ENCODE measurements around the gene DHRS7B. TPM values are rescaled to one million over a fixed set of nuclear protein-coding genes. Genes with fewer than 3 reads are reported as not detected.

DHRS7B gene
- total and polyA plus RNA-seq, 2 of the 13 experiments (the other 11 are each of a cell fraction or from before 2014, with no cell fraction given): 20.0 to 35.8 TPM

DNA sequence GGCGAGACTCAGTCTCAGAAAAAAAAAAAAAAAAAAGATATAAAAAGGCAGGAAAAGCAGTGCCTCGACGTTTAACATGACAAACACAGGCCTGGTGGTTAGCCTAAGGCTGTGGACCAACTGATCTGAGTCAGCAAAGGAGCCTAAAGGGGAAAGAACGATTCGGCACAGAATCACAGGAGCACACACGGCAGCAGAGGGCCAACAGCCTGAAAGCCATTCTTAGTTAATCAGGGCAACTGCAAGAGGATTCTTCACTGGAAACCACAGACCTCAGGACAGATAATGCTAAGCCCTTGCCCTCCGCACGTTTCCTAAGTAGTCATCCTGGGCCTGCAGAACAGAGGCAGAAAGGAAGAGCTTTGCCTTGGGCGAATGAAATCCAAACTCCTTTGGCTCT is 72.5 kb downstream of the DHRS7B start:
- Histone ChIP-seq H3K4me2 (ENCODE audit: low read depth, low read length) (no peak overlapping the region), H2AFZ (ENCODE audit: low read length) (no peak overlapping the region), H3K4me3 (replicated peaks in 1 of 3; ENCODE audit: insufficient read depth in 1 of 3, low read depth in 2 of 3, low read length in 3 of 3) (no peak overlapping the region), H3K27ac (ENCODE audit: extremely low read length, insufficient read depth, low read length) (no peak overlapping the region), H3K9me3 (ENCODE audit: low read length) (no peaks in the 10 kb centered on the region), H3K79me2 (ENCODE audit: insufficient read depth, low read length) (peaks cover 45% of the 10 kb centered on the region), H3K27me3 (ENCODE audit: control insufficient read depth in 1 of 2, insufficient read depth in 2 of 2, low read length in 2 of 2) (no peaks in the 10 kb centered on the region), H3K4me1 (ENCODE audit: insufficient read depth, low read length) (no peaks in the 10 kb centered on the region), H3K36me3 (replicated peaks in 1 of 2; ENCODE audit: control insufficient read depth in 1 of 2, insufficient read depth in 2 of 2, low read length in 2 of 2) (peaks cover 9 to 33% of the 10 kb centered on the region in 2 experiments; a peak in 4 of 5 replicates), H4K20me1 (ENCODE audit: insufficient read depth, low read length) (peaks cover 31% of the 10 kb centered on the region), H3K9ac (ENCODE audit: insufficient read depth, low read depth, low read length) (no peak overlapping the region)
- intact Hi-C loops (cut with micrococcal nuclease; ENCODE audit: unreplicated experiment): no loop called here
- ChIA-PET POLR2A (no interaction called here), CTCF (ENCODE audit: low intra/inter-chr PET ratio, low total read pairs) (no interaction called here)
- in situ Hi-C loops (cut with HindIII; ENCODE audit: extremely low pct_ligation_motif_present, low pct_unique_long_range_greater_than_20kb): no loop called here
- TF ChIP-seq FOXK2 (IDR thresholded peaks at IDR 0.05): no peak
- no peak for TF ChIP-seq TP53 (CRISPR knock-in tag; conservative IDR thresholded peaks at IDR 0.05)
- TF ChIP-seq ZMYM4 (CRISPR knock-in tag; IDR thresholded peaks at IDR 0.05): no peak
- TF ChIP-seq ARNT2 (CRISPR knock-in tag; IDR thresholded peaks at IDR 0.05; ENCODE audit: low read depth): no peak
- TF ChIP-seq U2AF1 (optimal IDR thresholded peaks at IDR 0.05; ENCODE audit: low read depth, low read length): no peak
- no peak for TF ChIP-seq ZKSCAN1 (IDR thresholded peaks at IDR 0.05; ENCODE audit: low read length)
- TF ChIP-seq, protein P1, sequence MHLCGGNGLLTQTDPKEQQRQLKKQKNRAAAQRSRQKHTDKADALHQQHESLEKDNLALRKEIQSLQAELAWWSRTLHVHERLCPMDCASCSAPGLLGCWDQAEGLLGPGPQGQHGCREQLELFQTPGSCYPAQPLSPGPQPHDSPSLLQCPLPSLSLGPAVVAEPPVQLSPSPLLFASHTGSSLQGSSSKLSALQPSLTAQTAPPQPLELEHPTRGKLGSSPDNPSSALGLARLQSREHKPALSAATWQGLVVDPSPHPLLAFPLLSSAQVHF (CRISPR knock-in tag; IDR thresholded peaks at IDR 0.05): no peak
- TF ChIP-seq ZNF75D (CRISPR knock-in tag; IDR thresholded peaks at IDR 0.05; ENCODE audit: borderline replicate concordance): no peak
- DNase-seq (ENCODE audit: low spot score) (no peak), ATAC-seq (no peak), FAIRE-seq (no peak)
- 92% methylated on average over 8 of the region's 9 CpGs for WGBS (ENCODE audit: low lambda C conversion rate)
- BruUV-seq (replicated peaks): no TSS peak

DNA sequence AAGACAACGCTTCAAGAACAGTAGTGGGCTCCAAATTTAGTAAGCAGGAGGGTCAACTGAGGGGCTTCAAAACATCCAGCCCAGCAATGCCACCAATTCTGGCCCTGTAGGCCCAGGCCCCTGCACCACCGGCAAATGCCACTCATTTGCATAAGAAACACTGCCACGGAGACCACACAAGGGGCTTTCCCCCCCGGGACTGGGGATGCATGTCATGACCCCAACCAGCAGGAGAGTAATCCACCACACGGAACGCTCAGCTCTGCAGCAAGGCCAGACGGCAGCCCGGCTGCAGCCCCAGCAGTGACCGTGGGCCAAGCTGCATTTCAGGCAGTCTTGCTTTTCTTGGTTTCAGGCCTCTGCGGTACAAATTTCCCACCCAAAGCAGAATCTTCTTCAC is 73.1 kb downstream of the DHRS7B start:
- ATAC-seq: no peak

More for the DNA sequence above, 73.1 kb downstream of the DHRS7B start:
- Histone ChIP-seq H3K9me3 (ENCODE audit: low read length) (no peaks in the 10 kb centered on the region), H4K20me1 (ENCODE audit: insufficient read depth, low read length) (peaks cover 31% of the 10 kb centered on the region), H2AFZ (ENCODE audit: low read length) (no peak overlapping the region), H3K9ac (ENCODE audit: insufficient read depth, low read depth, low read length) (no peak overlapping the region), H3K27me3 (ENCODE audit: control insufficient read depth in 1 of 2, insufficient read depth in 2 of 2, low read length in 2 of 2) (no peaks in the 10 kb centered on the region), H3K79me2 (ENCODE audit: insufficient read depth, low read length) (peaks cover 51% of the 10 kb centered on the region), H3K36me3 (replicated peaks in 1 of 2; ENCODE audit: control insufficient read depth in 1 of 2, insufficient read depth in 2 of 2, low read length in 2 of 2) (peaks cover 9 to 33% of the 10 kb centered on the region in 2 experiments; a peak in 4 of 5 replicates), H3K4me2 (ENCODE audit: low read depth, low read length) (no peak overlapping the region), H3K27ac (ENCODE audit: extremely low read length, insufficient read depth, low read length) (no peak overlapping the region), H3K4me3 (replicated peaks in 1 of 3; ENCODE audit: insufficient read depth in 1 of 3, low read depth in 2 of 3, low read length in 3 of 3) (no peak overlapping the region), H3K4me1 (ENCODE audit: insufficient read depth, low read length) (no peaks in the 10 kb centered on the region)
- no peak for DNase-seq (ENCODE audit: low spot score)
- 95% methylated on average over 10 of the region's 10 CpGs for WGBS (ENCODE audit: low lambda C conversion rate)
- CTCF ChIA-PET (ENCODE audit: low intra/inter-chr PET ratio, low total read pairs): no interaction called here
- intact Hi-C loops (cut with micrococcal nuclease; ENCODE audit: unreplicated experiment): no loop called here
- in situ Hi-C loops (cut with HindIII; ENCODE audit: extremely low pct_ligation_motif_present, low pct_unique_long_range_greater_than_20kb): no loop called here
- POLR2A ChIA-PET: no interaction called here
- no TSS peak for BruUV-seq (replicated peaks)
- FAIRE-seq: no peak
- TF ChIP-seq SRF (IDR thresholded peaks at IDR 0.05; ENCODE audit: low read depth, low read length) (no peak), FOXO1 (CRISPR knock-in tag; IDR thresholded peaks at IDR 0.05) (no peak), CBFB (CRISPR knock-in tag; IDR thresholded peaks at IDR 0.05) (no peak), TGIF2 (CRISPR knock-in tag; IDR thresholded peaks at IDR 0.05) (no peak), ASH2L (IDR thresholded peaks at IDR 0.05; ENCODE audit: insufficient read length, low read depth, low read length) (no peak), ZC3H13 (CRISPR knock-in tag; IDR thresholded peaks at IDR 0.05) (no peak), CENPX (CRISPR knock-in tag; IDR thresholded peaks at IDR 0.05) (no peak)
- TF ChIP-seq, protein P2, sequence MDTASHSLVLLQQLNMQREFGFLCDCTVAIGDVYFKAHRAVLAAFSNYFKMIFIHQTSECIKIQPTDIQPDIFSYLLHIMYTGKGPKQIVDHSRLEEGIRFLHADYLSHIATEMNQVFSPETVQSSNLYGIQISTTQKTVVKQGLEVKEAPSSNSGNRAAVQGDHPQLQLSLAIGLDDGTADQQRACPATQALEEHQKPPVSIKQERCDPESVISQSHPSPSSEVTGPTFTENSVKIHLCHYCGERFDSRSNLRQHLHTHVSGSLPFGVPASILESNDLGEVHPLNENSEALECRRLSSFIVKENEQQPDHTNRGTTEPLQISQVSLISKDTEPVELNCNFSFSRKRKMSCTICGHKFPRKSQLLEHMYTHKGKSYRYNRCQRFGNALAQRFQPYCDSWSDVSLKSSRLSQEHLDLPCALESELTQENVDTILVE (CRISPR knock-in tag; IDR thresholded peaks at IDR 0.05): no peak
- TF ChIP-seq, protein P3, sequence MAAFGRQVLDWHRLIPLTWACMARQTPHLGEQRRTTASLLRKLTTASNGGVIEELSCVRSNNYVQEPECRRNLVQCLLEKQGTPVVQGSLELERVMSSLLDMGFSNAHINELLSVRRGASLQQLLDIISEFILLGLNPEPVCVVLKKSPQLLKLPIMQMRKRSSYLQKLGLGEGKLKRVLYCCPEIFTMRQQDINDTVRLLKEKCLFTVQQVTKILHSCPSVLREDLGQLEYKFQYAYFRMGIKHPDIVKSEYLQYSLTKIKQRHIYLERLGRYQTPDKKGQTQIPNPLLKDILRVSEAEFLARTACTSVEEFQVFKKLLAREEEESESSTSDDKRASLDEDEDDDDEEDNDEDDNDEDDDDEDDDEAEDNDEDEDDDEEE (CRISPR knock-in tag; IDR thresholded peaks at IDR 0.05): no peak
